BJ (cell line): ENCODE results near the gene CARD9. TPM values are rescaled to one million over a fixed set of nuclear protein-coding genes. Genes with fewer than 3 reads are reported as not detected.

ENCODE experiments used
- CTCF ChIA-PET: fragments of 350-600 bp; formaldehyde crosslinking; extraction: SDS; loops from one replicate; lab custom pipeline; 2021; ENCODE audit warnings: antibody characterized with exemption, inconsistent platforms; lab: Yijun Ruan, JAX
- POLR2A ChIA-PET: fragments of 300-600 bp; sonication (Branson Sonifier 250); formaldehyde crosslinking; extraction: SDS; loops from one replicate; lab custom pipeline; 2021; ENCODE audit warnings: antibody characterized with exemption; lab: Charles Lee
- DNase-seq: peaks from one replicate; pipeline ENCODE4 v3.0.0-alpha.2; 2011; ENCODE audit warnings: low read depth
- H3K27me3 ChIP-seq: 2 replicates; pipeline ENCODE4 v1.6.0; 2011; ENCODE audit warnings: low read length; ENCODE audit not compliant: control insufficient read depth, insufficient read depth
- H3K36me3 ChIP-seq: 2 replicates; pipeline ENCODE4 v1.5.1; 2011; ENCODE audit warnings: low read length; ENCODE audit not compliant: control insufficient read depth, insufficient read depth
- H3K4me3 ChIP-seq: 2 replicates; pipeline ENCODE4 v1.5.1; 2011; ENCODE audit warnings: low read depth, mild to moderate bottlenecking, control low read depth, low read length
- polyA plus RNA-seq: library from polyadenylated mRNA; depleted of rRNA; stranded (reverse); fragments of >200 nt; gene quantifications from 2 replicates; pipeline ENCODE4 v1.2.3, GENCODE V29; 2011
- TF ChIP-seq, protein P1 (sequence below): IDR thresholded peaks from 2 replicates; pipeline ENCODE4 v1.5.1; 2011; ENCODE audit warnings: low read depth, mild to moderate bottlenecking, control low read depth, inconsistent platforms, low read length, moderate library complexity; ENCODE audit not compliant: insufficient read depth

The CARD9 gene
- polyA plus RNA-seq, 1 experiment = 21.3 TPM

GRCh38 chr9:136361754-136362449 lies 11.6 kb downstream of the CARD9 start:
- TF ChIP-seq, protein P1, sequence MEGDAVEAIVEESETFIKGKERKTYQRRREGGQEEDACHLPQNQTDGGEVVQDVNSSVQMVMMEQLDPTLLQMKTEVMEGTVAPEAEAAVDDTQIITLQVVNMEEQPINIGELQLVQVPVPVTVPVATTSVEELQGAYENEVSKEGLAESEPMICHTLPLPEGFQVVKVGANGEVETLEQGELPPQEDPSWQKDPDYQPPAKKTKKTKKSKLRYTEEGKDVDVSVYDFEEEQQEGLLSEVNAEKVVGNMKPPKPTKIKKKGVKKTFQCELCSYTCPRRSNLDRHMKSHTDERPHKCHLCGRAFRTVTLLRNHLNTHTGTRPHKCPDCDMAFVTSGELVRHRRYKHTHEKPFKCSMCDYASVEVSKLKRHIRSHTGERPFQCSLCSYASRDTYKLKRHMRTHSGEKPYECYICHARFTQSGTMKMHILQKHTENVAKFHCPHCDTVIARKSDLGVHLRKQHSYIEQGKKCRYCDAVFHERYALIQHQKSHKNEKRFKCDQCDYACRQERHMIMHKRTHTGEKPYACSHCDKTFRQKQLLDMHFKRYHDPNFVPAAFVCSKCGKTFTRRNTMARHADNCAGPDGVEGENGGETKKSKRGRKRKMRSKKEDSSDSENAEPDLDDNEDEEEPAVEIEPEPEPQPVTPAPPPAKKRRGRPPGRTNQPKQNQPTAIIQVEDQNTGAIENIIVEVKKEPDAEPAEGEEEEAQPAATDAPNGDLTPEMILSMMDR = peak; percentile 13; the same call in 1 of the 2 replicates
- ChIA-PET POLR2A (no interaction called here), CTCF (interaction anchor here (0.6 to 6.3 kb wide), 10 partner anchors 8 to 50 kb away, joined by 3 to 68 read pairs (median 8); no protein-coding TSS in a partner anchor)

GRCh38 chr9:136361047-136361753 lies 12.3 kb downstream of the CARD9 start:
- H3K4me3 ChIP-seq = no peak overlapping the region
- ChIA-PET POLR2A (no interaction called here), CTCF (interaction anchor here (0.9 to 6.3 kb wide), 5 partner anchors 8 to 49 kb away, joined by 3 to 68 read pairs (median 14); no protein-coding TSS in a partner anchor)
- no peaks in the 10 kb centered on the region for H3K27me3 ChIP-seq
- peaks cover 19% of the 10 kb centered on the region for H3K36me3 ChIP-seq
- TF ChIP-seq, protein P1 = no peak
- no peak for DNase-seq

More at GRCh38 chr9:136361754-136362449, 11.6 kb downstream of the CARD9 start:
- no peak overlapping the region; the same call in 1 of the 2 replicates for H3K4me3 ChIP-seq
- no peak for DNase-seq
- peaks cover 14% of the 10 kb centered on the region for H3K36me3 ChIP-seq
- no peaks in the 10 kb centered on the region for H3K27me3 ChIP-seq

GRCh38 chr9:136359774-136360718 lies 13.4 kb downstream of the CARD9 start:
- DNase-seq = no peak
- Histone ChIP-seq H3K27me3 (no peaks in the 10 kb centered on the region), H3K36me3 (peaks cover 25% of the 10 kb centered on the region), H3K4me3 (no peak overlapping the region)
- TF ChIP-seq, protein P1 = no peak
- CTCF ChIA-PET = interaction anchor here (5.4 kb wide), 1 partner anchor 14 kb away, joined by 42 read pairs; no protein-coding TSS in a partner anchor
- POLR2A ChIA-PET = no interaction called here

DNA sequence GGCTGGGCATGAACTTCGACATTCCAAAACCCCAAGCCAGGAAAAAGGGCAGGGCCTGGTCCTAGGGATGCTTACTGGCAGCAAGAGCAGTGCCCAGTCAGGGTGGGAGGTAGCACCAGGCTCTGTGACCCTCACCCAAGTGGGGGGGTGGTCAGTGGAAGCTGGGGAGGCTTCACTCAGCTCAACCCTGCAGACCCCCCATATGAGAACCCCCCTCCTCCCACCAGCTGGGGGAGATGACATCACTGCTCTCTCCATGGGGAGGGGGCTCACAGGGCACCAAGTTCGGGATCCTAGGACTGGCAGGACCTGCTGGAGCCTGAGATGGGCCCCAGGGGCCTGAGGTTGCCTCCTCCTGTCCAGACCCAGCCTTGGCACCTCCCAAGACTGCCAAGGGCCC lies 14.6 kb downstream of the CARD9 start:
- TF ChIP-seq, protein P1 = no peak
- CTCF ChIA-PET = interaction anchor here (1.0 kb wide), 1 partner anchor 16 kb away, joined by 3 read pairs; no protein-coding TSS in a partner anchor

More for the DNA sequence above, 14.6 kb downstream of the CARD9 start:
- Histone ChIP-seq H3K27me3 (no peaks in the 10 kb centered on the region), H3K4me3 (no peak overlapping the region), H3K36me3 (peaks cover 27% of the 10 kb centered on the region)
- DNase-seq = no peak
- POLR2A ChIA-PET = no interaction called here
